Measurements from ENCODE around the gene CD96. TPM values are rescaled to one million over a fixed set of nuclear protein-coding genes. Genes with fewer than 3 reads are reported as not detected.

CD96 gene
- total and polyA plus RNA-seq, 2 donors (not counting 3 experiments of a cell fraction or from before 2014, with no cell fraction given): not detected

GRCh38 chr3:111605493-111605892 is 63.5 kb downstream of the CD96 start:
- POLR2A ChIA-PET: no interaction called here
- no peak for FAIRE-seq
- BruUV-seq (replicated peaks): no TSS peak

More at GRCh38 chr3:111605493-111605892, 63.5 kb downstream of the CD96 start:
- no peaks in the 10 kb centered on the region for H3K9me1 ChIP-seq (replicated peaks; ENCODE audit: control insufficient read depth, extremely low read depth, insufficient read depth, low read length)
- TF ChIP-seq JUN (IDR thresholded peaks at IDR 0.05; ENCODE audit: borderline replicate concordance, insufficient read depth, insufficient read length, low read depth): no peak
- TF ChIP-seq POLR2A (IDR thresholded peaks at IDR 0.05; ENCODE audit: low read depth, low read length): no peak
- TF ChIP-seq POLR2AphosphoS5 (IDR thresholded peaks at IDR 0.05; ENCODE audit: insufficient read depth, low read depth, low read length): no peak
- TF ChIP-seq FOS (IDR thresholded peaks at IDR 0.05; ENCODE audit: borderline replicate concordance, insufficient read depth, low read length): no peak
- TF ChIP-seq GATA2 (IDR thresholded peaks at IDR 0.05; ENCODE audit: insufficient read depth, insufficient read length, low read depth, low read length): no peak
- TF ChIP-seq CTCF (IDR thresholded peaks at IDR 0.05; ENCODE audit: extremely low read depth in 1 of 2, insufficient read depth in 1 of 2, low read depth in 1 of 2, low read length in 2 of 2): no peak
- TF ChIP-seq, protein P1, sequence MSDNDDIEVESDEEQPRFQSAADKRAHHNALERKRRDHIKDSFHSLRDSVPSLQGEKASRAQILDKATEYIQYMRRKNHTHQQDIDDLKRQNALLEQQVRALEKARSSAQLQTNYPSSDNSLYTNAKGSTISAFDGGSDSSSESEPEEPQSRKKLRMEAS (IDR thresholded peaks at IDR 0.05; ENCODE audit: insufficient read depth, insufficient read length): no peak
- TF ChIP-seq MYC (IDR thresholded peaks at IDR 0.05; ENCODE audit: low read depth, low read length): no peak
- TF ChIP-seq EZH2 (IDR thresholded peaks at IDR 0.05; ENCODE audit: borderline replicate concordance, low read depth, low read length, severe bottlenecking): no peak
- no peak overlapping the region for H2AFZ ChIP-seq (ENCODE audit: low read depth, low read length)
- CTCF ChIA-PET: interaction anchor here (2.0 kb wide), 1 partner anchor 8 kb away, joined by 4 read pairs; no protein-coding TSS in a partner anchor
- H3K9ac ChIP-seq (replicated peaks; ENCODE audit: extremely low read depth, insufficient read depth, low read length): no peak overlapping the region
- H3K9me3 ChIP-seq (replicated peaks; ENCODE audit: control insufficient read depth, insufficient read depth, low read length): no peaks in the 10 kb centered on the region
- dilution Hi-C loops (cut with MboI; ENCODE audit: extremely low pct_ligation_motif_present, low sequenced_read_pairs) (no loop called here), intact Hi-C loops (cut with micrococcal nuclease) (no loop called here)
- no peaks in the 10 kb centered on the region for H4K20me1 ChIP-seq (replicated peaks; ENCODE audit: control insufficient read depth, extremely low read depth, insufficient read depth, low read length)
- H3K36me3 ChIP-seq (ENCODE audit: control insufficient read depth in 2 of 2, extremely low read depth in 1 of 2, insufficient read depth in 2 of 2, low read length in 2 of 2): no peaks in the 10 kb centered on the region
- no peak overlapping the region for H3K4me3 ChIP-seq (replicated peaks in 1 of 3; ENCODE audit: insufficient read depth in 1 of 3, low read depth in 1 of 3, low read length in 3 of 3)
- H3K27me3 ChIP-seq (ENCODE audit: control insufficient read depth in 2 of 2, insufficient read depth in 2 of 2, low read length in 2 of 2): peaks cover 5% of the 10 kb centered on the region in 2 experiments
- H3K4me1 ChIP-seq (ENCODE audit: control insufficient read depth, extremely low read depth, insufficient read depth, low read length): no peaks in the 10 kb centered on the region
- DNase-seq (ENCODE audit: low read depth, low spot score): no peak
- no peak overlapping the region for H3K4me2 ChIP-seq (ENCODE audit: insufficient read depth, low read length)
- H3K79me2 ChIP-seq (ENCODE audit: control insufficient read depth, insufficient read depth, low read length): no peaks in the 10 kb centered on the region
- no peak overlapping the region for H3K27ac ChIP-seq (ENCODE audit: insufficient read depth, low read depth, low read length)

Measured in endothelial cell of umbilical vein (primary cell).